HEK293T (cell line): ENCODE data around the gene ZNF595.

ENCODE experiments used
- ARNT ChIP-seq: fragments of 450-650 bp; IDR thresholded peaks from 2 replicates; pipeline ENCODE4 v1.6.1; 2017; ENCODE audit warnings: mild to moderate bottlenecking
- BHLHE40 ChIP-seq: fragments of 450-650 bp; IDR thresholded peaks from 2 replicates; pipeline ENCODE4 v1.6.1; 2016; ENCODE audit warnings: mild to moderate bottlenecking, moderate library complexity, borderline replicate concordance
- ELF4 ChIP-seq: fragments of 450-650 bp; IDR thresholded peaks from 2 replicates; pipeline ENCODE4 v1.6.1; 2017; ENCODE audit warnings: antibody characterized with exemption
- FOXK2 ChIP-seq: fragments of 450-650 bp; IDR thresholded peaks from 2 replicates; pipeline ENCODE4 v1.6.1; 2016; ENCODE audit warnings: mild to moderate bottlenecking
- SP1 ChIP-seq: fragments of 450-650 bp; IDR thresholded peaks from 2 replicates; pipeline ENCODE4 v1.6.1; 2017
- SUZ12 ChIP-seq: fragments of 450-650 bp; IDR thresholded peaks from 2 replicates; pipeline ENCODE4 v1.6.1; 2016; ENCODE audit warnings: mild to moderate bottlenecking
- TARDBP ChIP-seq: fragments of 450-650 bp; IDR thresholded peaks from 2 replicates; pipeline ENCODE4 v1.6.1; 2016
- TF ChIP-seq, protein P1 (sequence below): fragments of 450-650 bp; IDR thresholded peaks from 2 replicates; pipeline ENCODE4 v1.6.1; 2016

DNA sequence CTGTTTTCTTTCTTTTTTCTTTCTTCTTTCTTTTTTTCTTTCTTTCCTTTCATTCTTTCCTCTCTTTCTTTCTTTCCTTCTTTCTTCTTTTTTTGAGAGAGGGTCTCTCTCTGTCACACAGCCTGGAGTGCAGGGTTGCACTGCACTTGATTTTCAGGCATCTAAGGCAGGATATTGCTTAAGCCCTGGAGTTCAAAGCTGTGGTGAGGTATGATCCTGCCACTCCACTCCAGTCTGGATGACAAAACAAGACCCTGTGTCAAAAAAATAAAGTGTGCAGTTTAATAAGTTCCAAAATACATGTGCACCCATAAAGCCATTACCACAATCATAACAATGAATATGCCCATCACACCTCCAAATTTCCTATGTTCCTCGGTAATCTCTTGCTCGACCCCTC lies 60.6 kb downstream of the ZNF595 start:
- TF ChIP-seq SP1 = no peak
- TF ChIP-seq FOXK2 = no peak
- TF ChIP-seq BHLHE40 = no peak
- TF ChIP-seq SUZ12 = no peak
- TF ChIP-seq ARNT = no peak
- no peak for TF ChIP-seq ELF4
- TF ChIP-seq, protein P1, sequence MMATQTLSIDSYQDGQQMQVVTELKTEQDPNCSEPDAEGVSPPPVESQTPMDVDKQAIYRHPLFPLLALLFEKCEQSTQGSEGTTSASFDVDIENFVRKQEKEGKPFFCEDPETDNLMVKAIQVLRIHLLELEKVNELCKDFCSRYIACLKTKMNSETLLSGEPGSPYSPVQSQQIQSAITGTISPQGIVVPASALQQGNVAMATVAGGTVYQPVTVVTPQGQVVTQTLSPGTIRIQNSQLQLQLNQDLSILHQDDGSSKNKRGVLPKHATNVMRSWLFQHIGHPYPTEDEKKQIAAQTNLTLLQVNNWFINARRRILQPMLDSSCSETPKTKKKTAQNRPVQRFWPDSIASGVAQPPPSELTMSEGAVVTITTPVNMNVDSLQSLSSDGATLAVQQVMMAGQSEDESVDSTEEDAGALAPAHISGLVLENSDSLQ = no peak
- no peak for TF ChIP-seq TARDBP
